ENCODE results near the gene CD82. TPM values are rescaled to one million over a fixed set of nuclear protein-coding genes. Genes with fewer than 3 reads are reported as not detected.
A peak's percentile ranks its signal among the peaks of the same experiment; 100 is the strongest.

The CD82 gene
- total RNA-seq, 4 donors from 2014 or later = 8.9 to 30.6 (median 20.3) TPM

- ATAC-seq (ENCODE audit: low FRiP score) (no peak), DNase-seq (ENCODE audit: low spot score) (no peak)
- no peak for TF ChIP-seq CTCF (IDR thresholded peaks at IDR 0.05)
Observed at GRCh38 chr11:44533921-44534711, 31.3 kb upstream of the CD82 start.

GRCh38 chr11:44535191-44535980 lies 30.1 kb upstream of the CD82 start:
- no peak for TF ChIP-seq CTCF (IDR thresholded peaks at IDR 0.05)
- DNase-seq (ENCODE audit: low spot score) (no peak), ATAC-seq (ENCODE audit: low FRiP score) (no peak)

- no peak for TF ChIP-seq CTCF (IDR thresholded peaks at IDR 0.05)
- ATAC-seq (ENCODE audit: low FRiP score) (no peak), DNase-seq (ENCODE audit: low spot score) (no peak)
Observed at GRCh38 chr11:44536788-44537516, 28.5 kb upstream of the CD82 start.

- TF ChIP-seq CTCF (IDR thresholded peaks at IDR 0.05) = no peak
- DNase-seq (ENCODE audit: low spot score) (no peak), ATAC-seq (ENCODE audit: low FRiP score) (no peak)
Observed at GRCh38 chr11:44537679-44538078, 27.8 kb upstream of the CD82 start.

GRCh38 chr11:44538375-44539054 lies 26.9 kb upstream of the CD82 start:
- ATAC-seq (ENCODE audit: low FRiP score) = peak; percentile 73
- DNase-seq (ENCODE audit: low spot score) = peak; percentile 58
- TF ChIP-seq CTCF (IDR thresholded peaks at IDR 0.05) = peak in 2 of 3 donors; percentile 33 to 94

GRCh38 chr11:44539971-44540370 lies 25.5 kb upstream of the CD82 start:
- no peak for TF ChIP-seq CTCF (IDR thresholded peaks at IDR 0.05)

More at GRCh38 chr11:44539971-44540370, 25.5 kb upstream of the CD82 start:
- ATAC-seq (ENCODE audit: low FRiP score) = no peak
- DNase-seq (ENCODE audit: low spot score) = no peak

Data from omental fat pad (tissue), 4 donors.